Astrocyte (in vitro differentiated cells and primary cell): ENCODE results near the gene TMEM132C.

Experiments used
- EZH2 ChIP-seq: IDR thresholded peaks from 2 replicates; pipeline ENCODE4 v1.6.1; 2012; ENCODE audit warnings: mild to moderate bottlenecking, low read length, inconsistent platforms; ENCODE audit not compliant: insufficient read depth
- TF ChIP-seq, protein P1 (sequence below): IDR thresholded peaks from 2 replicates; pipeline ENCODE4 v1.5.1; 2011; ENCODE audit warnings: low read depth, mild to moderate bottlenecking, inconsistent platforms, low read length, moderate library complexity; ENCODE audit not compliant: insufficient read depth

- TF ChIP-seq, protein P1, sequence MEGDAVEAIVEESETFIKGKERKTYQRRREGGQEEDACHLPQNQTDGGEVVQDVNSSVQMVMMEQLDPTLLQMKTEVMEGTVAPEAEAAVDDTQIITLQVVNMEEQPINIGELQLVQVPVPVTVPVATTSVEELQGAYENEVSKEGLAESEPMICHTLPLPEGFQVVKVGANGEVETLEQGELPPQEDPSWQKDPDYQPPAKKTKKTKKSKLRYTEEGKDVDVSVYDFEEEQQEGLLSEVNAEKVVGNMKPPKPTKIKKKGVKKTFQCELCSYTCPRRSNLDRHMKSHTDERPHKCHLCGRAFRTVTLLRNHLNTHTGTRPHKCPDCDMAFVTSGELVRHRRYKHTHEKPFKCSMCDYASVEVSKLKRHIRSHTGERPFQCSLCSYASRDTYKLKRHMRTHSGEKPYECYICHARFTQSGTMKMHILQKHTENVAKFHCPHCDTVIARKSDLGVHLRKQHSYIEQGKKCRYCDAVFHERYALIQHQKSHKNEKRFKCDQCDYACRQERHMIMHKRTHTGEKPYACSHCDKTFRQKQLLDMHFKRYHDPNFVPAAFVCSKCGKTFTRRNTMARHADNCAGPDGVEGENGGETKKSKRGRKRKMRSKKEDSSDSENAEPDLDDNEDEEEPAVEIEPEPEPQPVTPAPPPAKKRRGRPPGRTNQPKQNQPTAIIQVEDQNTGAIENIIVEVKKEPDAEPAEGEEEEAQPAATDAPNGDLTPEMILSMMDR = no peak
- TF ChIP-seq EZH2 = no peak
Measured at GRCh38 chr12:128619263-128619662, 352.3 kb downstream of the TMEM132C start.
